ENCODE data around the gene TMED5.
A peak's percentile ranks its signal among the peaks of the same experiment; 100 is the strongest.

GRCh38 chr1:93178418-93178817 lies 1.8 kb downstream of the TMED5 start:
- no peak; the same call in 1 of the 2 replicates for TF ChIP-seq RXRA (IDR thresholded peaks at IDR 0.05; ENCODE audit: borderline replicate concordance, low read depth)
- TF ChIP-seq MAX (IDR thresholded peaks at IDR 0.05; ENCODE audit: low read depth): no peak
- TF ChIP-seq POLR2AphosphoS5 (IDR thresholded peaks at IDR 0.05; ENCODE audit: low read depth, low read length): no peak
- TF ChIP-seq CHD2 (IDR thresholded peaks at IDR 0.05; ENCODE audit: low read length, partially characterized antibody): no peak
- TF ChIP-seq RAD21 (IDR thresholded peaks at IDR 0.05; ENCODE audit: low read length): no peak
- TF ChIP-seq, protein P1, sequence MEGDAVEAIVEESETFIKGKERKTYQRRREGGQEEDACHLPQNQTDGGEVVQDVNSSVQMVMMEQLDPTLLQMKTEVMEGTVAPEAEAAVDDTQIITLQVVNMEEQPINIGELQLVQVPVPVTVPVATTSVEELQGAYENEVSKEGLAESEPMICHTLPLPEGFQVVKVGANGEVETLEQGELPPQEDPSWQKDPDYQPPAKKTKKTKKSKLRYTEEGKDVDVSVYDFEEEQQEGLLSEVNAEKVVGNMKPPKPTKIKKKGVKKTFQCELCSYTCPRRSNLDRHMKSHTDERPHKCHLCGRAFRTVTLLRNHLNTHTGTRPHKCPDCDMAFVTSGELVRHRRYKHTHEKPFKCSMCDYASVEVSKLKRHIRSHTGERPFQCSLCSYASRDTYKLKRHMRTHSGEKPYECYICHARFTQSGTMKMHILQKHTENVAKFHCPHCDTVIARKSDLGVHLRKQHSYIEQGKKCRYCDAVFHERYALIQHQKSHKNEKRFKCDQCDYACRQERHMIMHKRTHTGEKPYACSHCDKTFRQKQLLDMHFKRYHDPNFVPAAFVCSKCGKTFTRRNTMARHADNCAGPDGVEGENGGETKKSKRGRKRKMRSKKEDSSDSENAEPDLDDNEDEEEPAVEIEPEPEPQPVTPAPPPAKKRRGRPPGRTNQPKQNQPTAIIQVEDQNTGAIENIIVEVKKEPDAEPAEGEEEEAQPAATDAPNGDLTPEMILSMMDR (IDR thresholded peaks at IDR 0.05): no peak
- peak; percentile 39; the same call in 1 of the 2 replicates for TF ChIP-seq MXI1 (IDR thresholded peaks at IDR 0.05; ENCODE audit: low read depth, low read length)
- TF ChIP-seq ELF1 (IDR thresholded peaks at IDR 0.05): no peak
- no peak for TF ChIP-seq TAF1 (IDR thresholded peaks at IDR 0.05; ENCODE audit: borderline replicate concordance, low read depth, low read length)
- TF ChIP-seq EP300 (IDR thresholded peaks at IDR 0.05; ENCODE audit: borderline replicate concordance in 1 of 2, low read depth in 1 of 2, low read length in 1 of 2): no peak
